Activated CD4-positive, alpha-beta T cell treated with anti-CD3 and anti-CD28 coated beads, Interleukin-2, amount 50 U/mL, for 24 hours (primary cell): Measurements from ENCODE around the gene PGK2.

ENCODE experiments used
- DNase-seq, 2 donors: peaks; one replicate each; pipeline ENCODE4 v3.0.0-alpha.2; 2020; ENCODE audit warnings: low read depth in 1 of 2, low spot score in 1 of 2

PGK2 gene

GRCh38 chr6:49739423-49739822 is 47.7 kb downstream of the PGK2 start:
- no peak for DNase-seq

DNA sequence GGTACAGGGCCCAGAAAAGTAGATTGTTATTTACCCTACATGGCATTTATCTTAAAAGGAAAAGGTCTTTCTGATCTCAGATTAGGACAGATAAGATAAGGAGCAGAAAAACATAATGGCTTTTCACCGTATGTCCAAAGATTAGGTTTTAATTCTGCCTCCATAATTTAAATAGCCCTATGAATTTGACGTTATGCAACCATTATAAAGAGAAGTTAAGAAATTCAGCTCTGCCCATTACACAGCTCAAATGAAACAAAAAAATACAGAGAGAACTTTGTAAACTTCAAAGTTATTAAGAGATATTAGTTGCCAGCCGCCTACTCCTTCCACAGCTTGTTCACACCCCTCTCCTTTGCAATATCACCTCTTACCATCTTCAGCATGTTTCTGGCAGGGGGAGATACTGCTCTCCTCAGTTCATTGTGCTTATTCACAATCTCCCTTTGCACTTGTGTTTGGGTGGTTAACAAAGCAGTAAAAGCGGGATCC is 51.0 kb downstream of the PGK2 start:
- DNase-seq: no peak
